NCI-H187 (cell line): Measurements from ENCODE around the gene IL3.

ENCODE experiments used
- DNase-seq, 2 experiments: peaks; one replicate each; lab custom pipeline; 2025; lab: John Stamatoyannopoulos, UW

Gene IL3

DNA sequence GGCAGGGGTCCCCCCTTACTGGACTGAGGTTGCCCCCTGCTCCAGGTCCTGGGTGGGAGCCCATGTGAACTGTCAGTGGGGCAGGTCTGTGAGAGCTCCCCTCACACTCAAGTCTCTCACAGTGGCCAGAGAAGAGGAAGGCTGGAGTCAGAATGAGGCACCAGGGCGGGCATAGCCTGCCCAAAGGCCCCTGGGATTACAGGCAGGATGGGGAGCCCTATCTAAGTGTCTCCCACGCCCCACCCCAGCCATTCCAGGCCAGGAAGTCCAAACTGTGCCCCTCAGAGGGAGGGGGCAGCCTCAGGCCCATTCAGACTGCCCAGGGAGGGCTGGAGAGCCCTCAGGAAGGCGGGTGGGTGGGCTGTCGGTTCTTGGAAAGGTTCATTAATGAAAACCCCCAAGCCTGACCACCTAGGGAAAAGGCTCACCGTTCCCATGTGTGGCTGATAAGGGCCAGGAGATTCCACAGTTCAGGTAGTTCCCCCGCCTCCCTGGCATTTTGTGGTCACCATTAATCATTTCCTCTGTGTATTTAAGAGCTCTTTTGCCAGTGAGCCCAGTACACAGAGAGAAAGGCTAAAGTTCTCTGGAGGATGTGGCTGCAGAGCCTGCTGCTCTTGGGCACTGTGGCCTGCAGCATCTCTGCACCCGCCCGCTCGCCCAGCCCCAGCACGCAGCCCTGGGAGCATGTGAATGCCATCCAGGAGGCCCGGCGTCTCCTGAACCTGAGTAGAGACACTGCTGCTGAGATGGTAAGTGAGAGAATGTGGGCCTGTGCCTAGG is 13.0 kb downstream of the IL3 start, which contains the start of gene CSF2:
Gene CSF2, plus strand, starts transcription at position 559 of the 783 bp plus-strand sequence. Its CDS starts 35 bp downstream, at position 594.
- DNase-seq: no peak

GRCh38 chr5:132074091-132074771 is 13.8 kb downstream of the IL3 start:
- no peak for DNase-seq

DNA sequence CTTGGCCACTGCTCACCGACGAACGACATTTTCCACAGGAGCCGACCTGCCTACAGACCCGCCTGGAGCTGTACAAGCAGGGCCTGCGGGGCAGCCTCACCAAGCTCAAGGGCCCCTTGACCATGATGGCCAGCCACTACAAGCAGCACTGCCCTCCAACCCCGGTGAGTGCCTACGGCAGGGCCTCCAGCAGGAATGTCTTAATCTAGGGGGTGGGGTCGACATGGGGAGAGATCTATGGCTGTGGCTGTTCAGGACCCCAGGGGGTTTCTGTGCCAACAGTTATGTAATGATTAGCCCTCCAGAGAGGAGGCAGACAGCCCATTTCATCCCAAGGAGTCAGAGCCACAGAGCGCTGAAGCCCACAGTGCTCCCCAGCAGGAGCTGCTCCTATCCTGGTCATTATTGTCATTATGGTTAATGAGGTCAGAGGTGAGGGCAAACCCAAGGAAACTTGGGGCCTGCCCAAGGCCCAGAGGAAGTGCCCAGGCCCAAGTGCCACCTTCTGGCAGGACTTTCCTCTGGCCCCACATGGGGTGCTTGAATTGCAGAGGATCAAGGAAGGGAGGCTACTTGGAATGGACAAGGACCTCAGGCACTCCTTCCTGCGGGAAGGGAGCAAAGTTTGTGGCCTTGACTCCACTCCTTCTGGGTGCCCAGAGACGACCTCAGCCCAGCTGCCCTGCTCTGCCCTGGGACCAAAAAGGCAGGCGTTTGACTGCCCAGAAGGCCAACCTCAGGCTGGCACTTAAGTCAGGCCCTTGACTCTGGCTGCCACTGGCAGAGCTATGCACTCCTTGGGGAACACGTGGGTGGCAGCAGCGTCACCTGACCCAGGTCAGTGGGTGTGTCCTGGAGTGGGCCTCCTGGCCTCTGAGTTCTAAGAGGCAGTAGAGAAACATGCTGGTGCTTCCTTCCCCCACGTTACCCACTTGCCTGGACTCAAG is 14.6 kb downstream of the IL3 start:
- no peak for DNase-seq

- no peak for DNase-seq
Measured at GRCh38 chr5:132075719-132076077, 15.2 kb downstream of the IL3 start.

DNA sequence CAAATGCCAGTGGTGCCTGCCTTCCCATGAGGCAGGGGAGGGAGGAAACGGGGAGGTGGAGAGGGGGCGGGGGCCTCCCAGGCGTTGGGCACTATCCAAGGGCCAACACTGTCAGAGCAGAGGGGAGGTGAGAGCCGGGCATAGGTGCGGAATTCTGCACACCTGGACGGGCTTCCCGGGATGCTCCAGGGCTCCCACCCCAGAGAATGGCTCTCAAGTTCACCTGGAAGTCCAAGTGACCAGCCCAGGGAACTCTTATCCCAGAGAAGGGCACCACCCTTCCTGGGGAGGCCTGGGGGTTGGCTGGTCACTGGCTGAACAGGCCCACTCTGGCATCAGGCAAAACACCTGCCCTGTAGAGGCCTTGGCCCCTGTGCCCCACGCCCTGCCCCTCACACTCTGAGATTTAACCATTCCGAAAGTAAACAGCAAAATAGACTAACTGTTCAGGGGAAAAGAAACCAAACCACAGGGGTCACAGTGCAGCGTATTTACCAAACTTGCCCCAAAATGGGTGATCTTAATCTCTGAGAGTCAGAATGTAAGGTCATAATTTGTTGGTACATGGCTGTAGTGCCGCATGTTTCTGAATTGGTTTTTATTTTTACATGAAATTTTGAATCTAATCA is 15.9 kb downstream of the IL3 start:
- no peak for DNase-seq

DNA sequence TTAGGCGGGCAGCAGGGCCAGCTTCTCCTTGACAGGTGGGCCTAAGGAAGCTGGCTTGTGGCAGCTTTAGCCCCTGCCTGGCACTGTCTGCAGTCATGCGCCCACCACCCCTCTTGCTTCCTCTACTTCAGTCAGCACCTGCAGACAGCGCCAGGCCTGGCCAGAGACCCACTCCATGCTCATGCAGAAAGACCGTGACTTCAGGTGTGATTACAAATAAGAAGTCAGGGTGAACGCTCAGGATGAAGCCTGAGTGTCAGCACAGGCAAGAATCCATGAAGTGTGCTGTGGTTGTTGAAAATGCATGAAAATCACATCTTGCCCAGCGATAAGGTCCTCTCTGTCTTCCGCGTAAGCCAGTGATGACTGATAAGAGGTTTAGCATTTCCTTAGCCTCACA is 16.5 kb downstream of the IL3 start:
- no peak for DNase-seq

DNA sequence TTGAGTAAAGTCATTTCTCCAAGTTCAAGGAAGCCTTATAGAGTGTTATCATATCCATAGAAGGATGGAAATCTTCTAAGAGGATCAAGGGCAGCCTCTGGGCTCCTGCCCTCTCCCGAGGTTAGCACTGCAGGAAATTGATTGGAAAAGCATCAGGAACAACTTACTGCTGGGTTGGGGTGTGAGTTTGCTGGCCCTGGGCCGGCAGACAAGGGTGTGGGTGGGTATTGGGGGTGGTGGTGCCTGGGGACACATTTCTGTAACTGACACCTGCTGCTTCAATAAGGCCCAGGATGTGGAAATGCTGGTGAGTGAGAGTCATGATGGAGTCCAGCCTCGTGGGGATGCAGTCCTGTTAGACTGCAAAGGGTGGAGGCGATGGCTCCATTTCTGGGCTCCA is 18.6 kb downstream of the IL3 start:
- no peak for DNase-seq

DNA sequence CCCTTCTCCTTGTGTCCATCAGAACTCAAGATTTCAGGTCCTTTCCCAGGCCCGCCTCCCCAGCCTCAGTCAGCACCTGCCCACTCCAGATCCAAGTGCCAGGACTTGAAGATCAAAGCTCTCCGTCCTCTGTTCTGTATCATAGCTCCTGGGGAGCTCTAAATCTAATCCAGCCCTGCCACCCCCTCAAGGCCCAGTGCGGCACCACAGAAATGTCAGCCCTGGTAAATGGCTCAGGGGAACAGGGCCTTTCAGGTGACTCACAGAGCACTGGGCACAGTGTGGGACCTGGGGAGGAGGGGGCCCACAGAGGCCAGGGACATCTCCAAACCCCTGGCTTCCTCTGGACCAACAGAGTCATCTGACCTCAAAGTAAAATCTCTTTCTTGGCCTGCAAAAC is 19.2 kb downstream of the IL3 start:
- DNase-seq: no peak

- no peak for DNase-seq
Measured at GRCh38 chr5:132080595-132080994, 20.1 kb downstream of the IL3 start.

DNA sequence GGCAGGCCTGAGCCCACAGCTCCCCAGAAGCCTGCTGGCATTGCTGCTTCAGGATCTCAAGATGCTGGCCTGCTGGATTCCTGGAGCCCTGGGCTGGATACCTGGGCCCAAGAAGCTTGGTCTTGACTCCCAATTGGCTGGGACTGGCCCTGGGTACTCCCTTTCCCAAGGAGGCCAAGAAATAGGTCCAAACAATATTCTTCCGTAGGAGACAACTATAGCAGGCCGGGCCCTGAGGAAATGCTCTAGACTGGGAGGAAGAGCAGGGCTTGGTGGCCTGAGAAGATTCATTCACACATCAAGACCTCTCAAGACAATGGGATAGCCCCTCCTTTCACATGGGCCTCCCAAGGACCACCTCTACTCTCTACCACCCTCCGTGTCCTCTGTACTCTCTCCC is 21.0 kb downstream of the IL3 start:
- no peak for DNase-seq

DNA sequence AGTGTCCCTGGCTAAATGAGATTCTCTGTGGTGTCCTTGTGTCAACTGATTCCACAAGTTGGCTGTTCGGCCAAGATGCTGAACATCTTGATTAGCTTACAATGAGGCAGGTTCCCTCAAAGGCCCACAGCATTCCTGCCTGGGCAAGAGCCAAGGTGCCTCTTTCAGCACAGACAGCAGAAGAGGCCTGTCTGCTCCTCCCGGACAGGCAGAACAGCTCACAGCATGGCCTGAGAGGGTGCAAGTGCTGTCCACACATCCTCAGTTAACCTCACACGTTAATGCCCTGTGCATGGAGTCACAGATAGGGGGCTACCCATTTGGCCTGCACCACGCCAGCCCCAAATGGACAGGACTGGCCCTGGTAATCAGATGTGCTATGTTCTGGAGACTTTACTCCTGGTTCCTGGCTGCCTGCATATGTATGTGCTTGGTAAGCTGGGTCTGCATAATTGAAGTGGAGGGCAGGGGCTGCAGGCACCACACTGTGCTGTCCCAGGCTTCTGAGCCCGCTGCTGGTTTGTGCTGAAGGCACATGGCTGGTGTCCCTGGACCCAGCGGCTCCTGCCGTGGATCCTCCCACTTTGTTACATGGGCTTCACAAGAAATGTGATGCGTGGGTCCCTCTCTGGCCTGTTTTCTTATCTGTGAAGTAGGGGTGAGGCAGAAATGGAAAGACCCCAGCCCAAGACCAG is 22.0 kb downstream of the IL3 start:
- DNase-seq: no peak

GRCh38 chr5:132083071-132083678 is 22.7 kb downstream of the IL3 start:
- no peak for DNase-seq

GRCh38 chr5:132085686-132086085 is 25.2 kb downstream of the IL3 start:
- DNase-seq: no peak

GRCh38 chr5:132086277-132086794 is 25.9 kb downstream of the IL3 start:
- no peak for DNase-seq

DNA sequence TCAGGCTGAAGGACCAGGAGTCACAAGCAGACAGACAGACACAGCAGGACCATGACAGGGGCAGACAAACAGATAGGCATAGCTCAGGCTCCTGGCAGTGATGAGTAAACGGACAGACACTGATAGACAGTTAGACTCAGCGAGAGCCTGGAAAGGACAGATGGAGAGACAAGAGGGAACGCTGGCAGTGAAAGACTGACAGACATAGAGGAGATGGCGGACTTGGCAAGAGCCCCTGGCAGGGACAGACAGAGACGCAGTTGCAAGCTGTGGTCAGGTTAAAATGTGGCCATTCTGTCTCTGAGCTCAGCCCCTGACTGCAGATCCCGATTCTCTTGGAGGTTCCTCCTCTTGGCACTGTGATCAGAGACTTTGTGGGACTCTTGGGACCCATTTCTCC is 26.7 kb downstream of the IL3 start:
- no peak for DNase-seq

GRCh38 chr5:132087661-132088060 is 27.2 kb downstream of the IL3 start:
- no peak for DNase-seq

DNA sequence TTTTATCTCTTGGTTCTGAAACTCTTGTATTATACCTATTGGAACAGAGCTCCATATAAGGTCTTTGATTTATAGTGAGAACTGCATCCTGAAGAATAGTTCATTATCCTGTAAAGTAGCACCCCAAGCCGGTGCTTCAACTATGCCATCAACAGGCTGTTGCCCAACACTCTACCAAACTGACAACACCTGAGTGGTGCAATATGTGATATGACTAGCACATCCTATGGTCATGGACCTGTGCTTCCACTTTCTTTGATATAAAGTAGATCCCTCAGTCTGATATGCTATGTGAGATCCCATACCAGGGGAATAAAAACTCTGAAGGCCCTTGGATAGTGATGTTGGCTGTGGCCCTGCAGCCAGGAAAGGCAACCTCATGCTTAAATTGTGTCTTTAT is 28.9 kb downstream of the IL3 start:
- no peak for DNase-seq

- no peak for DNase-seq
Measured at GRCh38 chr5:132090107-132090506, 29.7 kb downstream of the IL3 start.

- DNase-seq: no peak
Measured at GRCh38 chr5:132093271-132093670, 32.8 kb downstream of the IL3 start.

GRCh38 chr5:132094393-132095076 is 34.1 kb downstream of the IL3 start:
- no peak for DNase-seq
